Hepatocyte (in vitro differentiated cells): ENCODE data around the gene GORAB.

ENCODE experiments used
- CTCF ChIP-seq: fragments of 200-600 bp; sonication (generic); IDR thresholded peaks from 2 replicates; pipeline ENCODE4 v1.5.1; 2016; ENCODE audit warnings: antibody characterized with exemption, mild to moderate bottlenecking; ENCODE audit not compliant: poor library complexity
- EZH2 ChIP-seq: fragments of 200-600 bp; sonication (generic); IDR thresholded peaks from 2 replicates; pipeline ENCODE4 v1.6.1; 2016; ENCODE audit warnings: antibody characterized with exemption, mild to moderate bottlenecking, borderline replicate concordance

DNA sequence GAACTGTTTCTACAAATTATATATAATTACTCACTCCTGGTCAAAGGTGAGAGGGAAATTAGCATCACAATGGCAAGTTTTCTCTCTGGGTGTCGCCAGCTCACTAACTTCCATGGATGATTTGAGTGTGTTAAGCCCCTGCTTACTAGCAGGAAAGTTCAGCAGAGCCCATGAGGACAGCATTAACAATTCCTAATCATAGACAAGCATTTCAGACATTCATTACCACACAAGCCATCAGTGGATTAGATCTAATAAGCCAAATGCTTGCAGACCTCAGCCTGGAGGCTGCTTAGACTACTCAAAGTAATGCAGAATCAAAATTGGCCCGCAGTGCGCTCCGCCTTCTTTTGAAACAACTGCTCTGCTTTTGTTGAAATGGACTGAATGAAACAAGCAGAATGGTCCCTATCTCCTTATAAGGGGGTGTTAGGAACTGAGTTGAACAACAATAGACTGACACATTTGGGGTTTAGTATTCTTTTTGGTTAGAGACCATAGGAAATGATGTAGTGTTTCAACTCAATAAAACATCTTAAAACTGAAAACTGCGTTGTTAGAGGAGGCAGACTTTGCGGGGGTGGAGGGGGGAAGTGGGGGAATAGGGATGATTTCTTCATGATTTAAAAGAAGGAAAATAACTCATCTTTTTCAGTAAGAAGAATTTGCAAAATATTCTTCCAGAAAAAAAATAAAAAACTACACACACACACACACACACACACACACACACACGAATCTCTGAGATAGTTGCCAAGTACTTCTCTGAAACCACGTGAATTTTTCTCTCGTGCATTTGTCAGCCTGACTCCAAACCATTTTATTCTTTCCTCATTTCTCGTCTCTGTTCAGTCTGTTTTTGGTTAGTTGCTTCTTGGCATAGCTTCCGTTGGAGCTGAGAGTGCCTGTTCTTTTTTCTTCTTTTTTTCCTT is 54.6 kb downstream of the GORAB start:
- TF ChIP-seq CTCF (no peak), EZH2 (no peak)
